ENCODE data around the gene CNPY3. TPM values are rescaled to one million over a fixed set of nuclear protein-coding genes. Genes with fewer than 3 reads are reported as not detected.

Gene CNPY3
- total RNA-seq, 1 experiment from 2014 or later: 56.0 TPM

- Histone ChIP-seq H3K4ac (ENCODE audit: low read depth, low read length) (no peak overlapping the region), H3K23me2 (ENCODE audit: insufficient read length, low read depth, low read length, poor library complexity, severe bottlenecking) (peaks cover 6% of the 10 kb centered on the region), H4K5ac (ENCODE audit: insufficient read length, low read depth, low read length) (no peak overlapping the region), H3K27ac (ENCODE audit: insufficient read length, low read depth, low read length) (no peak overlapping the region), H2BK15ac (ENCODE audit: low read depth, low read length) (no peak overlapping the region), H3K56ac (ENCODE audit: insufficient read length, low read depth, low read length) (no peak overlapping the region), H2AFZ (ENCODE audit: low read length) (no peak overlapping the region), H3K4me1 (ENCODE audit: insufficient read depth, low read length) (no peaks in the 10 kb centered on the region), H3K27me3 (ENCODE audit: insufficient read depth, low read length) (no peaks in the 10 kb centered on the region), H3K79me1 (ENCODE audit: insufficient read depth, low read depth, low read length, poor library complexity, severe bottlenecking) (peaks cover 4% of the 10 kb centered on the region), H2BK5ac (ENCODE audit: insufficient read length, low read length) (no peak overlapping the region), H3K79me2 (ENCODE audit: insufficient read depth, low read length) (no peaks in the 10 kb centered on the region; the same call in 1 of the 2 replicates), H4K8ac (replicated peaks; ENCODE audit: insufficient read length, low read depth, low read length) (no peak overlapping the region), H3K23ac (ENCODE audit: insufficient read length, low read depth, low read length) (no peak overlapping the region), H3K18ac (ENCODE audit: insufficient read length, low read depth, low read length) (no peak overlapping the region), H4K20me1 (ENCODE audit: control insufficient read depth, insufficient read depth, insufficient read length) (no peaks in the 10 kb centered on the region), H3K4me2 (ENCODE audit: insufficient read depth, insufficient read length, low read length) (no peak overlapping the region), H2AK5ac (ENCODE audit: insufficient read length, low read length) (no peak overlapping the region), H3K9me3 (ENCODE audit: control insufficient read depth, low read depth, low read length) (no peaks in the 10 kb centered on the region), H4K91ac (ENCODE audit: insufficient read length, low read depth, low read length) (no peak overlapping the region), H2BK12ac (ENCODE audit: insufficient read length, low read depth, low read length) (no peak overlapping the region), H3K14ac (ENCODE audit: insufficient read depth, low read length) (no peak overlapping the region), H2BK20ac (ENCODE audit: low read depth, low read length, poor library complexity, severe bottlenecking) (no peak overlapping the region), H2BK120ac (ENCODE audit: low read depth, low read length, poor library complexity, severe bottlenecking) (no peak overlapping the region), H3K9ac (ENCODE audit: extremely low read depth, insufficient read length, low read length) (no peak overlapping the region), H3T11ph (ENCODE audit: low read length) (no peak overlapping the region)
- no CpG with 5 or more reads among the region's 5 CpGs for WGBS (ENCODE audit: extremely low coverage, insufficient read length, low lambda C conversion rate)
- H3K9me3 Mint-ChIP-seq: no peaks in the 10 kb centered on the region
- H3K4me3 Mint-ChIP-seq: no peak overlapping the region
- DNase-seq: no peak
- TF ChIP-seq CTCF (conservative IDR thresholded peaks at IDR 0.05): no peak
- H3K27me3 Mint-ChIP-seq (ENCODE audit: low read depth): no peaks in the 10 kb centered on the region; the same call in 1 of the 2 replicates
- H3K27ac Mint-ChIP-seq: peak overlapping the region in 2 of 3 experiments; percentile 14 to 17; a peak in 2 of 7 replicates
- H3K36me3 Mint-ChIP-seq (ENCODE audit: insufficient read depth in 1 of 3, low read depth in 3 of 3): peaks cover 12 to 42% (median 26%) of the 10 kb centered on the region in 3 experiments
- peaks cover 20 to 28% of the 10 kb centered on the region in 2 experiments for H3K4me1 Mint-ChIP-seq
These were observed 58.5 kb downstream of the CNPY3 start for GRCh38 chr6:42987533-42988451.

All from H9 (cell line).